Trophoblast cell (in vitro differentiated cells and primary cell): ENCODE data around the gene PIBF1.
"Not testable (repeated sequence)": the region's sequence is repeated elsewhere in the genome, so short reads cannot be mapped to it uniquely, and the experiment has no call there.

Source experiments
- DNase-seq, 2 donors: peaks; one replicate each; pipeline ENCODE4 v3.0.0-alpha.2; 2016
- H2AFZ ChIP-seq: 2 replicates; pipeline ENCODE4 v1.6.1; 2013; ENCODE audit warnings: low read length, moderate library complexity, mild to moderate bottlenecking; ENCODE audit not compliant: insufficient read depth, poor library complexity
- H2AK5ac ChIP-seq: 2 replicates; pipeline ENCODE4 v1.6.1; 2013; ENCODE audit warnings: mild to moderate bottlenecking, low read length
- H2BK120ac ChIP-seq: 2 replicates; pipeline ENCODE4 v1.6.1; 2013; ENCODE audit warnings: low read length, mild to moderate bottlenecking, moderate library complexity; ENCODE audit not compliant: insufficient read depth, poor library complexity
- H2BK12ac ChIP-seq: 2 replicates; pipeline ENCODE4 v1.6.1; 2013; ENCODE audit warnings: mild to moderate bottlenecking, low read length, moderate library complexity
- H2BK5ac ChIP-seq: 2 replicates; pipeline ENCODE4 v1.6.1; 2013; ENCODE audit warnings: low read length, low read depth, moderate library complexity, mild to moderate bottlenecking; ENCODE audit not compliant: poor library complexity
- H3K14ac ChIP-seq: 2 replicates; pipeline ENCODE4 v1.6.1; 2013; ENCODE audit warnings: mild to moderate bottlenecking, low read length
- H3K18ac ChIP-seq: 2 replicates; pipeline ENCODE4 v1.6.1; 2013; ENCODE audit warnings: mild to moderate bottlenecking, low read length
- H3K23ac ChIP-seq: 2 replicates; pipeline ENCODE4 v1.6.1; 2013; ENCODE audit warnings: low read length
- H3K27ac ChIP-seq: 2 replicates; pipeline ENCODE4 v1.5.1; 2013; ENCODE audit warnings: low read depth, mild to moderate bottlenecking, inconsistent platforms, low read length, moderate library complexity
- H3K27me3 ChIP-seq: 2 replicates; pipeline ENCODE4 v1.6.1; 2013; ENCODE audit warnings: inconsistent platforms, mild to moderate bottlenecking, low read length, moderate library complexity; ENCODE audit not compliant: insufficient read depth
- H3K36me3 ChIP-seq, 2 experiments: 1 replicate in 1 of 2; 2 replicates in 1 of 2; pipeline ENCODE4 v1.6.1; 2013; ENCODE audit warnings: low read length in 2 of 2, mild to moderate bottlenecking in 2 of 2, moderate library complexity in 1 of 2; ENCODE audit not compliant: insufficient read depth in 2 of 2, control insufficient read depth in 1 of 2
- H3K4ac ChIP-seq: 2 replicates; pipeline ENCODE4 v1.6.1; 2013; ENCODE audit warnings: low read depth, mild to moderate bottlenecking, low read length, moderate library complexity
- H3K4me1 ChIP-seq, 2 experiments: 1 replicate in 1 of 2; 2 replicates in 1 of 2; pipeline ENCODE4 v1.6.1; 2013; ENCODE audit warnings: low read length in 2 of 2, mild to moderate bottlenecking in 2 of 2, moderate library complexity in 1 of 2; ENCODE audit not compliant: insufficient read depth in 2 of 2, control insufficient read depth in 1 of 2
- H3K4me2 ChIP-seq: 2 replicates; pipeline ENCODE4 v1.6.1; 2013; ENCODE audit warnings: inconsistent platforms, mild to moderate bottlenecking, low read length, moderate library complexity
- H3K4me3 ChIP-seq: 2 replicates; pipeline ENCODE4 v1.5.1; 2013; ENCODE audit warnings: mild to moderate bottlenecking, low read depth, low read length, inconsistent platforms
- H3K79me1 ChIP-seq: one replicate; pipeline ENCODE4 v1.6.1; 2013; ENCODE audit warnings: low read length
- H3K79me2 ChIP-seq: 2 replicates; pipeline ENCODE4 v1.6.1; 2013; ENCODE audit warnings: low read length, mild to moderate bottlenecking; ENCODE audit not compliant: control insufficient read depth, insufficient read depth, poor library complexity
- H3K9ac ChIP-seq: 2 replicates; pipeline ENCODE4 v1.6.1; 2013; ENCODE audit warnings: mild to moderate bottlenecking, low read length
- H3K9me3 ChIP-seq: 2 replicates; pipeline ENCODE4 v1.6.1; 2013; ENCODE audit warnings: low read depth, mild to moderate bottlenecking, control low read depth, inconsistent platforms, low read length; ENCODE audit not compliant: insufficient read depth
- H4K12ac ChIP-seq: 2 replicates; pipeline ENCODE4 v1.6.1; 2013; ENCODE audit warnings: low read depth, mild to moderate bottlenecking, low read length, moderate library complexity
- H4K8ac ChIP-seq: 2 replicates; pipeline ENCODE4 v1.6.1; 2013; ENCODE audit warnings: low read depth, mild to moderate bottlenecking, low read length, moderate library complexity
- H4K91ac ChIP-seq: one replicate; pipeline ENCODE4 v1.6.1; 2013; ENCODE audit warnings: low read depth, mild to moderate bottlenecking, low read length, moderate library complexity
- WGBS: extraction: QIAGEN DNeasy Blood & Tissue Kit; methylation state at CpG from one replicate; pipeline ENCODE4 v1.1.7; 2013; ENCODE audit warnings: missing lambda C conversion rate; ENCODE audit not compliant: insufficient read length, insufficient coverage; ENCODE audit errors: extremely low coverage; 5-methylcytosine and 5-hydroxymethylcytosine counted together

The PIBF1 gene

DNA sequence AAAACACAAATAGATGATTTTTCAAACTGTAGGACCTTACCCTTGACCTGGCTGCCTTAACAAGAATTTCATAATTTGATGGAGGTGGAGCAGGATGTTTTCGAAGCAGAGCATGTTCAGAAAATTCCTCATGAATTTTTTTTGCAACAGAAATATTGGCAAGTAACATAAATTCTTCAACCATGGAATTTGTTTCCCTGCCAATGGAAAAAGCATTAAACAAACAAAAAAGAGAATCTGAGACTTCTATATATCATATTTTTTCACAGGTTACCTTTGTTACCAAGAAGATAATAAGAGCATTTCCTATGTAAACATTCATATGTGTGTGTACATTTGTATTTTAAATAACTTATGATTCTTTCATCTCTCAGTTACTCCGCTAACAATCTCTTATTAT, 18.5 kb upstream of the PIBF1 start:
- WGBS = no CpG with 5 or more reads among the region's 2 CpGs
- Histone ChIP-seq H4K91ac (no peak overlapping the region), H4K12ac (no peak overlapping the region)

DNA sequence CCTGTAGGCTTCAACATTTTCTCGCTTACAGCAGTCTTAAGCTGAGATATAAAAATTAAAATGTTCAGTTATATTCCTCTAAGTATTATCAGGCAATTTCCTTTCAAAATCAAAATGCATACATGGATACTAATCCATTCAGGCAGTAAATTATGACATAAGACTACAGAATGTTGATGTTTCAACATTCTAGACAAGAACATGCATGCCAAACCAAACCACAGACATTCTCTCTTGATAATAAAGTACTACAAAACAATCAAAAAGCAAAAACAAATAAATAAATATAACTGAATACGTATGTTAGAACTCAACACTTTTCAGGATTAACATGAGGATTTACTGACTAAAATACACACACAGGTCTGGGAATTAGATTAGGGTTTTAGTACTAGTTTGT, 7.9 kb upstream of the PIBF1 start:
- Histone ChIP-seq H4K8ac (no peak overlapping the region), H2AK5ac (no peak overlapping the region), H2BK12ac (no peak overlapping the region), H3K4me3 (no peak overlapping the region), H3K79me1 (no peaks in the 10 kb centered on the region), H3K27me3 (no peaks in the 10 kb centered on the region), H3K4me1 (no peaks in the 10 kb centered on the region), H3K23ac (no peak overlapping the region), H2AFZ (no peak overlapping the region), H4K91ac (no peak overlapping the region), H3K4ac (no peak overlapping the region), H3K36me3 (peaks cover 10 to 14% of the 10 kb centered on the region in 2 experiments), H2BK120ac (no peak overlapping the region), H3K4me2 (no peak overlapping the region), H3K18ac (no peak overlapping the region), H3K9me3 (no peaks in the 10 kb centered on the region), H3K9ac (no peak overlapping the region), H4K12ac (no peak overlapping the region), H3K27ac (no peak overlapping the region), H3K14ac (no peak overlapping the region), H2BK5ac (no peak overlapping the region), H3K79me2 (peaks cover under 1% of the 10 kb centered on the region)
- no CpG with 5 or more reads among the region's 2 CpGs for WGBS
- no peak for DNase-seq

More for the DNA sequence above, 18.5 kb upstream of the PIBF1 start:
- Histone ChIP-seq H3K27me3 (no peaks in the 10 kb centered on the region), H3K27ac (no peak overlapping the region), H3K4ac (no peak overlapping the region), H3K4me1 (no peaks in the 10 kb centered on the region), H3K23ac (no peak overlapping the region), H3K14ac (no peak overlapping the region), H2BK120ac (no peak overlapping the region), H2AFZ (no peak overlapping the region), H3K9me3 (no peaks in the 10 kb centered on the region), H2AK5ac (no peak overlapping the region), H3K4me2 (no peak overlapping the region), H3K79me2 (no peaks in the 10 kb centered on the region), H3K4me3 (no peak overlapping the region), H4K8ac (no peak overlapping the region), H2BK5ac (no peak overlapping the region), H3K36me3 (peaks cover 13 to 26% of the 10 kb centered on the region in 2 experiments), H2BK12ac (no peak overlapping the region), H3K9ac (no peak overlapping the region), H3K79me1 (no peaks in the 10 kb centered on the region), H3K18ac (no peak overlapping the region)
- peak in 1 of 2 donors; percentile 48 for DNase-seq

DNA sequence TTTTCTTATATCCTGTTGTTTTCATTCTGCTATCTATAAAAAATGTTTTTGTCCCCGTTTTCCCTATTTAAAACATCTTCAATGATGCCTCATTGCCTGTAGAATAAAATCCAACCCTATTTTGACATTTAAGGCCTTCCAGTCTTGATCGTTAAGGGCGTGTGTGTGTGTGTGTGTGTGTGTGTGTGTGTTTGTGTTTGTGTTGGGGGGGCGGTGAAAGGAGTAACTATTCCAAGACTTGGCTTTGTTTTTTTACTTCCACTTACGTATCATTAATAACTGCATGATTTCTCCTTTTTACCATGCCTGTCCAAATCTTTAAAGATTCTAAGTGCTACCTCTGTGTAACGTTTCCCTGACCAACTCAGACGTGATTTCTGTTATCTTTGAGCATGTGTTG, 784 bp downstream of the PIBF1 start:
- DNase-seq = no peak
- Histone ChIP-seq H3K79me1 (peaks cover 7% of the 10 kb centered on the region), H2BK5ac (no peak overlapping the region), H3K4me1 (peaks cover 0 to 1% of the 10 kb centered on the region in 2 experiments), H3K79me2 (peaks cover 9% of the 10 kb centered on the region), H2BK120ac (no peak overlapping the region), H3K4me3 (no peak overlapping the region), H3K27me3 (no peaks in the 10 kb centered on the region), H2AK5ac (no peak overlapping the region), H4K91ac (no peak overlapping the region), H4K8ac (no peak overlapping the region), H3K4ac (peak overlapping the region; percentile 86), H3K14ac (no peak overlapping the region), H3K18ac (no peak overlapping the region), H3K23ac (no peak overlapping the region), H3K9me3 (no peaks in the 10 kb centered on the region), H3K27ac (no peak overlapping the region), H3K4me2 (peak overlapping the region; percentile 82), H3K9ac (no peak overlapping the region), H2BK12ac (no peak overlapping the region), H3K36me3 (peaks cover 6 to 7% of the 10 kb centered on the region in 2 experiments), H4K12ac (no peak overlapping the region), H2AFZ (no peak overlapping the region)
- no CpG with 5 or more reads among the region's 7 CpGs for WGBS

DNA sequence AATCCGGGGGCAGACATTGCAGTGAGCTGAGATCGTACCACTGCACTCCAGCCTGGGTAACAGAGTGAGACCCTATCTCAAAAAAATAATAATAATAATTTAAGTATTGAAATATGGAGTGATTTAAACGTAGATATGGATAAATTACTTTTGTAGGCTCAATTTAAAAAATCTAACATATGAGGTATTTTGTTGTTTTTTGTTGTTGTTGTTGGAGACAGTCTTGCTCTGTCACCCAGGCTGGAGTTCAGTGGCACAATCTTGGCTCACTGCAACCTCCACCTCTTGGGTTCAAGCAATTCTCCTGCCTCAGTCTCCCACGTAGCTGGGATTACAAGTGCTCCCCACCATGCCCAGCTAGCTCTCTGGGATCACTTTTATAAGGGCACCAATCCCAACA, 2.7 kb downstream of the PIBF1 start:
- not testable (repeated sequence) for H4K12ac ChIP-seq, H2AK5ac ChIP-seq, H4K91ac ChIP-seq, H2BK5ac ChIP-seq, DNase-seq, H3K18ac ChIP-seq, H3K4me1 ChIP-seq, H3K9me3 ChIP-seq, H2BK12ac ChIP-seq, H3K23ac ChIP-seq, H3K4me2 ChIP-seq, H3K9ac ChIP-seq, H3K36me3 ChIP-seq, H4K8ac ChIP-seq, H2AFZ ChIP-seq, H2BK120ac ChIP-seq, H3K27ac ChIP-seq, H3K79me1 ChIP-seq, H3K14ac ChIP-seq, H3K4me3 ChIP-seq, H3K27me3 ChIP-seq, H3K4ac ChIP-seq, H3K79me2 ChIP-seq
- WGBS = 100% methylated on average over 1 of the region's 4 CpGs
